GM19099 (cell line): ENCODE data around the gene SNX3.

Experiments used
- POLR2A ChIP-seq: IDR thresholded peaks from 3 replicates; pipeline ENCODE4 v1.6.1; 2011; ENCODE audit warnings: low read depth; ENCODE audit not compliant: insufficient read length; ENCODE audit errors: extremely low read depth

SNX3 gene

GRCh38 chr6:108260809-108261569, at the start of gene SNX3:
Gene SNX3 (minus strand): TSS chr6:108261040. CDS start chr6:108260921, 119 bp downstream.
- TF ChIP-seq POLR2A: peak; percentile 91

GRCh38 chr6:108309844-108310243, 49.0 kb upstream of the SNX3 start:
- no peak for TF ChIP-seq POLR2A

- TF ChIP-seq POLR2A: no peak
Measured at GRCh38 chr6:108304646-108305045, 43.8 kb upstream of the SNX3 start.

GRCh38 chr6:108302386-108302785, 41.5 kb upstream of the SNX3 start:
- no peak for TF ChIP-seq POLR2A

- TF ChIP-seq POLR2A: no peak
Measured at GRCh38 chr6:108295676-108296075, 34.8 kb upstream of the SNX3 start.

- TF ChIP-seq POLR2A: peak; percentile 55
Measured at GRCh38 chr6:108294727-108295625, 34.1 kb upstream of the SNX3 start, which contains the start of gene AFG1L. Gene AFG1L (plus strand): TSS chr6:108295054. CDS start chr6:108295080, 26 bp downstream.

GRCh38 chr6:108294297-108294726, 33.5 kb upstream of the SNX3 start:
- no peak for TF ChIP-seq POLR2A

- no peak for TF ChIP-seq POLR2A
Measured at GRCh38 chr6:108293527-108294296, 32.9 kb upstream of the SNX3 start.

- no peak for TF ChIP-seq POLR2A
Measured at GRCh38 chr6:108291091-108291490, 30.3 kb upstream of the SNX3 start.

GRCh38 chr6:108288742-108289141, 27.9 kb upstream of the SNX3 start:
- TF ChIP-seq POLR2A: no peak

GRCh38 chr6:108287373-108287772, 26.5 kb upstream of the SNX3 start:
- TF ChIP-seq POLR2A: no peak

- TF ChIP-seq POLR2A: no peak
Measured at GRCh38 chr6:108286366-108286765, 25.5 kb upstream of the SNX3 start.

- TF ChIP-seq POLR2A: no peak
Measured at GRCh38 chr6:108285381-108285780, 24.5 kb upstream of the SNX3 start.

GRCh38 chr6:108277831-108278230, 17.0 kb upstream of the SNX3 start:
- TF ChIP-seq POLR2A: no peak

- TF ChIP-seq POLR2A: no peak
Measured at GRCh38 chr6:108277295-108277694, 16.5 kb upstream of the SNX3 start.
